ENCODE results near the gene SNCAIP.

Gene SNCAIP

DNA sequence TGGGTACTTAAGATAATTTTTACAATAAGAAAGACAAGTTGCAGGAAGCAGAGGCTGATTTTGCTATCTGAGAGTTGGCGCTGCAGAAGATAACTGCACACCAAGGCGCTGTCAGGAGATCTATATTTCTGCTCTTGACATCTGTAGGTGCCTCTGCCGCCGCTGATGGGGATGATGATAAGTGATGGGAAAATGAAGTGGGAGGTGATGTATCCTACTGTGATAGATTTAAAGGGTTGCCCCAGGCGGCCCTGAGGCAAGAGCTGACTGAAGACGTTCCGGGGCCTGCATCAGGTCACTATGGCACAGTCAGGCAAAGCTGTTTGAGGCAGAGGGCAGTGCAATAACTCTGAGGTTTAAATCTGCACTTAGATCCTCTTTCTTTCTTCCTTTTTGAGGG lies 78.1 kb downstream of the SNCAIP start:
- H3K36me3 ChIP-seq (replicated peaks) = no peaks in the 10 kb centered on the region
- in situ Hi-C loops (cut with HindIII; ENCODE audit: low pct_ligation_motif_present, low sequenced_read_pairs) = no loop called here
- H3K27ac ChIP-seq = no peak overlapping the region
- no peak for DNase-seq
- TF ChIP-seq, protein P1, sequence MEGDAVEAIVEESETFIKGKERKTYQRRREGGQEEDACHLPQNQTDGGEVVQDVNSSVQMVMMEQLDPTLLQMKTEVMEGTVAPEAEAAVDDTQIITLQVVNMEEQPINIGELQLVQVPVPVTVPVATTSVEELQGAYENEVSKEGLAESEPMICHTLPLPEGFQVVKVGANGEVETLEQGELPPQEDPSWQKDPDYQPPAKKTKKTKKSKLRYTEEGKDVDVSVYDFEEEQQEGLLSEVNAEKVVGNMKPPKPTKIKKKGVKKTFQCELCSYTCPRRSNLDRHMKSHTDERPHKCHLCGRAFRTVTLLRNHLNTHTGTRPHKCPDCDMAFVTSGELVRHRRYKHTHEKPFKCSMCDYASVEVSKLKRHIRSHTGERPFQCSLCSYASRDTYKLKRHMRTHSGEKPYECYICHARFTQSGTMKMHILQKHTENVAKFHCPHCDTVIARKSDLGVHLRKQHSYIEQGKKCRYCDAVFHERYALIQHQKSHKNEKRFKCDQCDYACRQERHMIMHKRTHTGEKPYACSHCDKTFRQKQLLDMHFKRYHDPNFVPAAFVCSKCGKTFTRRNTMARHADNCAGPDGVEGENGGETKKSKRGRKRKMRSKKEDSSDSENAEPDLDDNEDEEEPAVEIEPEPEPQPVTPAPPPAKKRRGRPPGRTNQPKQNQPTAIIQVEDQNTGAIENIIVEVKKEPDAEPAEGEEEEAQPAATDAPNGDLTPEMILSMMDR (IDR thresholded peaks at IDR 0.05; ENCODE audit: low read depth, low read length, missing control alignments) = no peak
- no peak overlapping the region for H3K4me3 ChIP-seq (ENCODE audit: low read depth, low read length)
- H3K27me3 ChIP-seq (replicated peaks) = no peaks in the 10 kb centered on the region

DNA sequence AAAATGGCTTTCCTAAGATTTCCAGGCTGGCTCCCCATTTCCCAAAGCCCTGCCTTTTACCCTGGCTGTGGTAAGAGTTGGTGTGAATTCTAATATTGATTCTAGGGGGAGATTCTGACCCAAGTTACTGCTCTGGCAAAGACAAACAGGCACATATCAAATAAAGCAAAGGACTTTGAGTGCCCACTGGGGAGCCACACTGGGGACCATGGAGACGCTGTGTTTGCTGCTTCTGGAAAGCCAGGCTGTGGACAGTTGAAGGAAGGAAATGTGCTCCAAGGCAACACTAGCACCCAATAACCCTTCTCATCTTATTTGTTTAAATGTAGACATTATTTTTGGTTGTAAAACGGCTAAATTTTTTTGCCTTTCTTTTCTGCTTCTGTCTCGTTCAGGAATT lies 78.7 kb downstream of the SNCAIP start:
- Histone ChIP-seq H3K27ac (no peak overlapping the region), H3K36me3 (replicated peaks) (no peaks in the 10 kb centered on the region), H3K27me3 (replicated peaks) (no peaks in the 10 kb centered on the region), H3K4me3 (ENCODE audit: low read depth, low read length) (no peak overlapping the region)
- in situ Hi-C loops (cut with HindIII; ENCODE audit: low pct_ligation_motif_present, low sequenced_read_pairs) = no loop called here
- TF ChIP-seq, protein P1 (IDR thresholded peaks at IDR 0.05; ENCODE audit: low read depth, low read length, missing control alignments) = no peak
- DNase-seq = no peak

DNA sequence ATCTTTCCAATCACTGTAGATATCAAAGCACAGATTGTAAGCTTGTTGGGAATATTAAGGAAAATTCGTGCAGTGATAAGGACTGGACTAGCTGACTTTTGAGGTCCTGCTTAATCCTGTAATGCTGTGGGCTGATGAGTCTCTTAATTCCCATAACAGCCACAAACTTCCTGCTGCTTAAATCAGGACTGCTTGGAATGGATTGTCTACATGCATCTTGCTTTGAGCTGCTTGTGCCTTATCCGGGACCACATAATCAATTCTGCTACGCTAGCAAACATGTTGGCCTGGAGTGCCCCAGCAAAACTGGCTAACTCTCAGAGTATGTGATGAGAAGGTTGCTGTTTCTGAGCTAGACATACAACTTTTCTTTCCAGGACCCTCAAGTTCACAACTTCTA lies 79.6 kb downstream of the SNCAIP start:
- Histone ChIP-seq H3K4me3 (ENCODE audit: low read depth, low read length) (no peak overlapping the region), H3K27ac (no peak overlapping the region), H3K27me3 (replicated peaks) (no peaks in the 10 kb centered on the region), H3K36me3 (replicated peaks) (no peaks in the 10 kb centered on the region)
- in situ Hi-C loops (cut with HindIII; ENCODE audit: low pct_ligation_motif_present, low sequenced_read_pairs) = no loop called here
- TF ChIP-seq, protein P1 (IDR thresholded peaks at IDR 0.05; ENCODE audit: low read depth, low read length, missing control alignments) = no peak
- no peak for DNase-seq

DNA sequence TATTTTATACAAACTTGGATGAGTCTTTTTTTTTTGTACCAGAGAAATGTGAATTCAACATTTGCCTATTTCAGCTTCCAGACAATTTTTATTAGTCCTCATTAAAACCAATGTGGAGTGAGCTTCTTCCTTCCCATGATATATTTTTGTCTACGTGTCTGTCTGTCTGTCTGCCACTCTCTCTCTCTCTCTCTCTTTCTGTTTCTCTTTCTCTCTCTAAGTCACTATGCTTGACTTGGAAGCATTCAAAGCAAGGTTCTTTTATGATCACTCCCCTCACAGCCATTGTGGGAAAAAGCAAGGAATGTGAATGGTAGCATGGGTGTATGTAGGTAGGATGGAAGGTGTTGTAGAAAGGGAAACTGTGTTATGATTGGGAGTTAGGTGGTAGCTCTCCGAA lies 80.2 kb downstream of the SNCAIP start:
- no peak for DNase-seq
- in situ Hi-C loops (cut with HindIII; ENCODE audit: low pct_ligation_motif_present, low sequenced_read_pairs) = no loop called here
- no peak overlapping the region for H3K4me3 ChIP-seq (ENCODE audit: low read depth, low read length)
- no peaks in the 10 kb centered on the region for H3K27me3 ChIP-seq (replicated peaks)
- TF ChIP-seq, protein P1 (IDR thresholded peaks at IDR 0.05; ENCODE audit: low read depth, low read length, missing control alignments) = no peak
- H3K36me3 ChIP-seq (replicated peaks) = no peaks in the 10 kb centered on the region
- H3K27ac ChIP-seq = no peak overlapping the region

DNA sequence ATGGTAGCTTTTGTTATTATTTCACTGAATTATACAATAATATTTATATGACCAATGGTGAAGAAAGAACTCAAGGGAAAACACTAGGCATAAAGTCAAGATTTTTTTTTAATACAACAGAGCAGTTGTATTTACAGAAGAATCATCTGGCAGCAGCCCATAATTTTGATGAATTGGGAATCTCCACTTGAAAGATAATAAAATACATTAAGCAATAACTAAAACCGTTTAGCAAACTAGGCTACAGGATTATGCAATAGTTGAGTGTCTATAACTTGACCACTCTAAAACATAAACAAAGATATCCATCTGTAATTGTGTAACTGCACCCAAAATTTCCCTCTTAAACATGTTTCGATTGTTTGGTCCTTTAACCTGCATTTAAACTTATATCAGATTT lies 80.8 kb downstream of the SNCAIP start:
- H3K4me3 ChIP-seq (ENCODE audit: low read depth, low read length) = no peak overlapping the region
- no peaks in the 10 kb centered on the region for H3K36me3 ChIP-seq (replicated peaks)
- no peaks in the 10 kb centered on the region for H3K27me3 ChIP-seq (replicated peaks)
- TF ChIP-seq, protein P1 (IDR thresholded peaks at IDR 0.05; ENCODE audit: low read depth, low read length, missing control alignments) = no peak
- no peak overlapping the region for H3K27ac ChIP-seq
- in situ Hi-C loops (cut with HindIII; ENCODE audit: low pct_ligation_motif_present, low sequenced_read_pairs) = no loop called here
- DNase-seq = no peak

DNA sequence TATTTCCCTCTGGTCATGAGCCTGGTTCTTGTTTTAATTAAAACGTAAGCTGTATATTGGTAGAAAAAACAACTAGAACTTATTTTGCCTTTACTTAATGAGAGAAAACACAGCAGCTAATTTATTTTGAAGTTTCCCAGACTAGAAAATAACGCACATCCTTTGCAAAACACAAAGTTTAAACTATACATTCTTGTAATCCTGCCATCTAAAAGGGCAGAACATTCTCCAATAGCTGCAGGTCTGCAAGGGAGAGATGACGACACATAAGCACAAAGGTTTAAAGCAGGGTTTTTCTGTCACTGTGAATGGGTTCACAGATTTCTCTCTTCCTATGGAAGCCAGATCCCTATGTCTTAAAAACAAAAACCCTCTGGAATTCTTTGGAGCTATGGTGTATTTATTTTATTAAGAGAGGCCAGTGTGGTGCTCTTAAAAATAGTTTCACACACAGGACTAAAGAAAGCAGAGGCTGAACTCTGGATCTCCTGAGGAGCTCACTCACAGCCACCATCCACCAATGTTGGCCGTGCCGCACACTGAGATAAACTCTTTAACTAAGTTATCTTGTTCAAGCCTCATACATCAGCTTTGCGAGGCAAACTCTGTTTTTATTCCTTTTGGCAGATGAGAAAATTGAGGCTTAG lies 82.4 kb downstream of the SNCAIP start:
- Histone ChIP-seq H3K27ac (no peak overlapping the region), H3K27me3 (replicated peaks) (no peaks in the 10 kb centered on the region), H3K36me3 (replicated peaks) (no peaks in the 10 kb centered on the region), H3K4me3 (ENCODE audit: low read depth, low read length) (no peak overlapping the region)
- TF ChIP-seq, protein P1 (IDR thresholded peaks at IDR 0.05; ENCODE audit: low read depth, low read length, missing control alignments) = no peak
- no peak for DNase-seq
- in situ Hi-C loops (cut with HindIII; ENCODE audit: low pct_ligation_motif_present, low sequenced_read_pairs) = no loop called here
